Lower lobe of right lung (tissue), 2 donors: ENCODE measurements around the gene CDK15. TPM values are rescaled to one million over a fixed set of nuclear protein-coding genes. Genes with fewer than 3 reads are reported as not detected.
A peak's percentile ranks its signal among the peaks of the same experiment; 100 is the strongest.

Experiments
- ATAC-seq, 2 donors: fragments of 200-7000 bp; cut with Tn5 transposase; one replicate each; pipeline ENCODE4 v1.9.1; 2020 to 2022; ENCODE audit warnings: mild to moderate bottlenecking in 2 of 2, moderate library complexity in 2 of 2
- DNase-seq: peaks from one replicate; pipeline ENCODE4 v3.0.0-alpha.2; 2020
- H3K27ac ChIP-seq: fragments of 200-600 bp; one replicate; pipeline ENCODE4 v1.8.0; 2022
- H3K27me3 ChIP-seq: fragments of 200-600 bp; one replicate; pipeline ENCODE4 v1.8.0; 2022; ENCODE audit warnings: low read depth
- H3K36me3 ChIP-seq: fragments of 200-600 bp; one replicate; pipeline ENCODE4 v1.8.0; 2022; ENCODE audit warnings: mild to moderate bottlenecking
- H3K4me1 ChIP-seq: fragments of 200-600 bp; one replicate; pipeline ENCODE4 v1.8.0; 2022
- H3K4me3 ChIP-seq: fragments of 200-600 bp; one replicate; pipeline ENCODE4 v1.8.0; 2022; ENCODE audit warnings: mild to moderate bottlenecking
- H3K9me3 ChIP-seq: fragments of 200-600 bp; one replicate; pipeline ENCODE4 v1.8.0; 2022
- intact Hi-C: fragments of 100-400 bp; cut with DNase I; formaldehyde crosslinking; loops from one replicate; pipeline ENCODE4 v1.11.0; 2022
- total RNA-seq: library from RNA; stranded (reverse); fragmentation: NEBNext Ultra II Directional; extraction: Animal tissue kit (Norgen Biotek cat#: 25700); gene quantifications from one replicate; pipeline ENCODE4 v1.2.1, GENCODE V29; 2021
- TF ChIP-seq, protein P1 (sequence below): fragments of 200-600 bp; IDR thresholded peaks from one replicate; pipeline ENCODE4 v1.8.0; 2022; ENCODE audit warnings: antibody characterized with exemption, mild to moderate bottlenecking
- donor health status: DM: no; HTN: yes; CAD: no; lungs with severe emphysema.

The CDK15 gene
- total RNA-seq, 1 donor from 2014 or later: 4.5 TPM

DNA sequence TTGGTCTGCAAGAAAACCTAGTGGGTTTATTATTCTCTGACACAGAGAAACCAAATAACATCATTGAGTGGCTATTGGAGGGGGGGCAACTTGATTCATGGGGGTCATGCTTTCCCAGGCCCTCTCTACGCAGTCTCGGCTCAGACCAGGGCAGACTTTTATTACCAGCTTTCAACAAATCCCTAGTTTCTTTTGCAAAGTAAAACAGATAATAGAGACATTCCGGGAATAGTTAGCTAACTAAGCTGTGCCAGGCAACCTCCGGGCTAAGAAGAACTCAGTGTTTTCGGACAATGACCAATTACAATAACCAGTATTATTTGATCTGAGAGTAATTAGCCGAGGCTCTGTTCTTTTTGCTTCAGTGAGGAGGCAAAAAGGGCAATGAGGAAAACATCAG lies 66.3 kb downstream of the CDK15 start:
- ATAC-seq: no peak
- TF ChIP-seq, protein P1, sequence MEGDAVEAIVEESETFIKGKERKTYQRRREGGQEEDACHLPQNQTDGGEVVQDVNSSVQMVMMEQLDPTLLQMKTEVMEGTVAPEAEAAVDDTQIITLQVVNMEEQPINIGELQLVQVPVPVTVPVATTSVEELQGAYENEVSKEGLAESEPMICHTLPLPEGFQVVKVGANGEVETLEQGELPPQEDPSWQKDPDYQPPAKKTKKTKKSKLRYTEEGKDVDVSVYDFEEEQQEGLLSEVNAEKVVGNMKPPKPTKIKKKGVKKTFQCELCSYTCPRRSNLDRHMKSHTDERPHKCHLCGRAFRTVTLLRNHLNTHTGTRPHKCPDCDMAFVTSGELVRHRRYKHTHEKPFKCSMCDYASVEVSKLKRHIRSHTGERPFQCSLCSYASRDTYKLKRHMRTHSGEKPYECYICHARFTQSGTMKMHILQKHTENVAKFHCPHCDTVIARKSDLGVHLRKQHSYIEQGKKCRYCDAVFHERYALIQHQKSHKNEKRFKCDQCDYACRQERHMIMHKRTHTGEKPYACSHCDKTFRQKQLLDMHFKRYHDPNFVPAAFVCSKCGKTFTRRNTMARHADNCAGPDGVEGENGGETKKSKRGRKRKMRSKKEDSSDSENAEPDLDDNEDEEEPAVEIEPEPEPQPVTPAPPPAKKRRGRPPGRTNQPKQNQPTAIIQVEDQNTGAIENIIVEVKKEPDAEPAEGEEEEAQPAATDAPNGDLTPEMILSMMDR: no peak
- Histone ChIP-seq H3K4me3 (no peak overlapping the region), H3K9me3 (no peaks in the 10 kb centered on the region), H3K36me3 (no peaks in the 10 kb centered on the region), H3K27me3 (no peaks in the 10 kb centered on the region), H3K4me1 (no peaks in the 10 kb centered on the region), H3K27ac (no peak overlapping the region)
- intact Hi-C loops: no loop called here
- no peak for DNase-seq

DNA sequence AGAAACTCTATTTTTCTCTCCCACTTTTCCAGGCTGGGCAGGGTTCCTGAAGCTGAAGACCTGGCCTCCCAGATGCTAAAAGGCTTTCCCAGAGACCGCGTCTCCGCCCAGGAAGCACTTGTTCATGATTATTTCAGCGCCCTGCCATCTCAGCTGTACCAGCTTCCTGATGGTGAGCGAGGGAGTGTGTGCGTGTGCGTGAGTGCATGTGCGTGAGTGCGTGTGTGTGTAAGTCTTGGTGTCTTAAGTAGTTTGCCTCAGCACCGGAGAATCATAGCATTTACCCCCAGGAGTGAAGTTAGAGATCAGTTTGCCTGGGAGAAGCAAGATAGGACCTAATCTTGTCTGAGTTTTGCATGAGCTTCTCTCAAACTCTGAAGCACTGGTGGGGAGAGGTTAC lies 73.7 kb downstream of the CDK15 start:
- no peaks in the 10 kb centered on the region for H3K9me3 ChIP-seq
- no peaks in the 10 kb centered on the region for H3K36me3 ChIP-seq
- no peak overlapping the region for H3K27ac ChIP-seq
- peaks cover 4% of the 10 kb centered on the region for H3K27me3 ChIP-seq
- H3K4me1 ChIP-seq: peaks cover 5% of the 10 kb centered on the region
- H3K4me3 ChIP-seq: no peak overlapping the region
- TF ChIP-seq, protein P1: no peak
- intact Hi-C loops: no loop called here
- ATAC-seq: no peak
- DNase-seq: no peak

DNA sequence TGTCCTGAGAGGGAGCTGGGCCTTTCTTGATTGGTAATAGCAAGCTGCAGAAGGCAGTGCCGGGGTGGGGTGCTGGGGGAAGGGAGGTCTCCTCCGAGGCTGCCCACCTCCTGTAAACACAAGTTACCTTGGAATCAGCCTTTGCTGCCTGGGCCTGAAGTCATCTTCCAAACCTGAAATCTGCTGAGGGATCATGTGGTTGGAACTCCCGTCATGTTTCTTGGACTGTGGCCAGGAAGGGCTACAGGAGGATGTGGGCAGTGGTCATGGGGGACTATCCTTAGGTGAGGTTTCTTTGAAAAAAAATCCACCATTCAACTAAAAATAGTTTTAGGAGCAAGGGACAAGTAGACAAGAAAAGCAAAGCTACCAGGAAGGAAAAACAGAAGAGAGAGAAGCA lies 74.2 kb downstream of the CDK15 start:
- H3K4me3 ChIP-seq: no peak overlapping the region
- ATAC-seq (no peak), DNase-seq (no peak)
- H3K27me3 ChIP-seq: peaks cover 4% of the 10 kb centered on the region
- H3K9me3 ChIP-seq: no peaks in the 10 kb centered on the region
- H3K4me1 ChIP-seq: peaks cover 5% of the 10 kb centered on the region
- TF ChIP-seq, protein P1: no peak
- intact Hi-C loops: no loop called here
- H3K36me3 ChIP-seq: no peaks in the 10 kb centered on the region
- H3K27ac ChIP-seq: no peak overlapping the region

DNA sequence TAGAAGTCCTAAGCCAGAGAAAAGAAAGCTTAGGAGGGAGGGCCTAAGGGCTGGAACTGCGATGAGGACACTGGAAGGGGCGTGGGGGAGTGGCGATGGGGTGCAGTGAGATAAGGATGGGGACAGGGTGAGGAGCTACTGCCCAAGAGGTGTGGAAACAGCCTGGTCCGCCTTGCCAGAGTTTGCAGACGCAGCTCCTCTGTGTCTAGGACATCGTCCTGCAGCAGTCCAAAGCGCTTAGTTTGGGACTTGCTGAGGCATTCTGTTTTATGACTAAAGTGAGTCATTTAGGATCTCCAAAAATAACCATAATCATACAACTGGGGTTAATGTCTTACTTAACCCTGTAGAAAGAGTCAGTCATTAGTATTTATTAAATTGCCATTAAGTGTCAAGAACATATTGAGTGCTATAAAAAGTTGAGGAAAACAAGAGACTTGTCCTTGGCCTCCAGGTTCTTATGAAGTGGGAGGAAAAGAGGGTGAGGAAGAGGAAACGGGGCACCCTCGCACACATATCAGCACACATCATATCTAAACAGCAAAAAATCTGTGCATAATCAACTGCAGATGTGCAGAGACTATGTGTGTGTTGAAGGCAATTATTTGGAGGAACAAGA lies 74.8 kb downstream of the CDK15 start:
- intact Hi-C loops: no loop called here
- TF ChIP-seq, protein P1: no peak
- DNase-seq (no peak), ATAC-seq (peak; percentile 12 to 55)
- Histone ChIP-seq H3K4me3 (no peak overlapping the region), H3K36me3 (no peaks in the 10 kb centered on the region), H3K27me3 (peaks cover 6% of the 10 kb centered on the region), H3K27ac (no peak overlapping the region), H3K4me1 (peaks cover 5% of the 10 kb centered on the region), H3K9me3 (no peaks in the 10 kb centered on the region)

DNA sequence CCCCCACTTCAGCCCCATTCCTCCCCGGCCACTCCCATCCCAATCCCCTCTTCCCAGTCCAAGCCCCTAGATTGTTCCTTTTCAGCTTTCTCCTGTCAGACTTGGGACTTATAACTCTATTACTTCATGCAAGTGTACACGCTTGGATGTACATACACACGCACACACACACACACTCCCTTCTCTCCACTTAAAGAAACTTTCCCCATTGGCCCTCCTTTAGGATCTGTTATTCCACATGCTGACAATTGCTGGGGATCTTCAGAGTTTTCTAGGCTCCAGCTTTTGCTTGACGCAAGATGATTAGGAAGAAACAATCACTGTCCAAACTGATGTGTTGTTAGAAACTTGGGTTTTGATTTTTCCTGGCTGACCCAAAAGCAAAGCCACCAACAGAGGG lies 75.4 kb downstream of the CDK15 start:
- H3K9me3 ChIP-seq: no peaks in the 10 kb centered on the region
- peaks cover 11% of the 10 kb centered on the region for H3K27me3 ChIP-seq
- intact Hi-C loops: no loop called here
- ATAC-seq: no peak
- H3K36me3 ChIP-seq: no peaks in the 10 kb centered on the region
- H3K4me3 ChIP-seq: no peak overlapping the region
- H3K27ac ChIP-seq: no peak overlapping the region
- DNase-seq: no peak
- peaks cover 5% of the 10 kb centered on the region for H3K4me1 ChIP-seq
- TF ChIP-seq, protein P1: no peak
